ENCODE results near the gene PRKAR1B. TPM values are rescaled to one million over a fixed set of nuclear protein-coding genes. Genes with fewer than 3 reads are reported as not detected.

PRKAR1B gene
- total RNA-seq, 2 experiments from 2014 or later: 48.7 to 49.9 TPM

DNA sequence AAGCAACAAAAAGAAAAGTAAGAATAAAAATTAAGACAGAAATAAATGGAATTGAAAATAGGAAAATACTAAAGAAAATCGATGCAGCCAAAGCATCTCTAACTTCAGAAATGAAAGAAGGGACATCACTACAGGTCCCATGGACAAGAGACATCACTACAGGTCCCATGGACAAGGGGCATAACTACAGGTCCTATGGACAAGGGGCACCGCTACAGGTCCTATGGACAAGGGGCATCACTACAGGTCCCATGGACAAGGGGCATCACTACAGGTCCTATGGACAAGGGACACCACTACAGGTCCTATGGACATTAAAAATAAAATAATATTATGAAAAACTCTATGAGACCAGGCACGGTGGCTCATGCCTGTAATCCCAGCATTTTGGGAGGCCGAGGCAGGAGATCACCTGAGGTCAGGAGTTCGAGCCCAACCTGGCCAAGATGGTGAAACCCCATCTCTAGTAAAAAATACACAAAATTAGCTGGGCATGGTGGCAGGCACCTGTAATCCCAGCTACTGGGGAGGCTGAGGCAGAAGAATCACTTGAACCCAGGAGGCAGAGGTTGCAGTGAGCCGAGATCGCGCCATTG, 101.6 kb downstream of the PRKAR1B start:
- no peak for ATAC-seq
- no peak overlapping the region for H3K4me3 Mint-ChIP-seq
- ChIA-PET POLR2A (interaction anchor here (1.5 kb wide), 1 partner anchor 14 kb away, joined by 5 read pairs; no protein-coding TSS in a partner anchor), CTCF (interaction anchor here (1.5 kb wide), 1 partner anchor 8 kb away, joined by 3 read pairs; no protein-coding TSS in a partner anchor)
- TF ChIP-seq CTCF (IDR thresholded peaks at IDR 0.05): no peak
- DNase-seq: no peak
- peaks cover 42% of the 10 kb centered on the region for H3K9me3 Mint-ChIP-seq
- peaks cover 47% of the 10 kb centered on the region for H3K36me3 Mint-ChIP-seq (ENCODE audit: low read depth)
- intact Hi-C loops (cut with micrococcal nuclease): no loop called here
- H3K27me3 Mint-ChIP-seq: no peaks in the 10 kb centered on the region
- peaks cover 15% of the 10 kb centered on the region for H3K4me1 Mint-ChIP-seq (ENCODE audit: low read depth)
- no peak overlapping the region for H3K27ac Mint-ChIP-seq

GRCh38 chr7:623464-623863, 103.6 kb downstream of the PRKAR1B start:
- Mint-ChIP-seq H3K36me3 (ENCODE audit: low read depth) (peaks cover 63% of the 10 kb centered on the region), H3K4me3 (no peak overlapping the region), H3K4me1 (ENCODE audit: low read depth) (peaks cover 34% of the 10 kb centered on the region), H3K27ac (no peak overlapping the region), H3K9me3 (peaks cover 51% of the 10 kb centered on the region), H3K27me3 (no peaks in the 10 kb centered on the region)
- no peak for TF ChIP-seq CTCF (IDR thresholded peaks at IDR 0.05)
- CTCF ChIA-PET: no interaction called here
- intact Hi-C loops (cut with micrococcal nuclease): no loop called here
- ATAC-seq (no peak), DNase-seq (no peak)
- POLR2A ChIA-PET: no interaction called here

- ATAC-seq (no peak), DNase-seq (no peak)
- Mint-ChIP-seq H3K27me3 (no peaks in the 10 kb centered on the region), H3K27ac (peak overlapping the region; percentile 100), H3K4me3 (no peak overlapping the region), H3K36me3 (ENCODE audit: low read depth) (peaks cover 72% of the 10 kb centered on the region), H3K4me1 (ENCODE audit: low read depth) (peaks cover 44% of the 10 kb centered on the region), H3K9me3 (peaks cover 51% of the 10 kb centered on the region)
- intact Hi-C loops (cut with micrococcal nuclease): no loop called here
- no peak for TF ChIP-seq CTCF (IDR thresholded peaks at IDR 0.05)
- ChIA-PET POLR2A (interaction anchor here (9.5 kb wide), 1 partner anchor 19 kb away, joined by 116 read pairs; no protein-coding TSS in a partner anchor), CTCF (interaction anchor here (1.1 kb wide), 1 partner anchor 288 kb away, joined by 3 read pairs; no protein-coding TSS in a partner anchor)
Observed at GRCh38 chr7:621572-622285, 105.4 kb downstream of the PRKAR1B start.

DNA sequence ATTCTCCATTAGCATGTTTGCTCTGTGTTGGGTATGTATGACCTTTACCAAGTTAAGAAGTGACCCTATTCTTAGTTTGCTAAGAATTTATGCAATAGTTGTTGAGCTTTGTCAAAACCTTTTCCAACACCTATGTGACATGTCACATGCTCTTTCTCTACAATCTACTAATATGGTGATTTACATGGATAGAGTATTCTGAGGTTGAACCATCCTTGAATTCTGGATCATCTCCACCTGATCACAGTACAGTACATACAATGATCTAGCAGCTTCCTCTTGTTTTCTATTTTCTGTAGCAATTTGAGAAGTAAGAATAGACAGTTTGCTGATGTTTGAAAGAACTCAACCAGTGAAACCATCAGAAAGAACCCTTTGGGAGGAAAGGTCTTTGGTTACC, 106.2 kb downstream of the PRKAR1B start:
- H3K4me3 Mint-ChIP-seq: no peak overlapping the region
- no peak for ATAC-seq

More for the DNA sequence above, 106.2 kb downstream of the PRKAR1B start:
- Mint-ChIP-seq H3K4me1 (ENCODE audit: low read depth) (peaks cover 44% of the 10 kb centered on the region), H3K27me3 (no peaks in the 10 kb centered on the region), H3K27ac (peak overlapping the region; percentile 100), H3K36me3 (ENCODE audit: low read depth) (peaks cover 77% of the 10 kb centered on the region), H3K9me3 (peaks cover 48% of the 10 kb centered on the region)
- no peak for TF ChIP-seq CTCF (IDR thresholded peaks at IDR 0.05)
- ChIA-PET POLR2A (interaction anchor here (9.5 kb wide), 1 partner anchor 18 kb away, joined by 116 read pairs; no protein-coding TSS in a partner anchor), CTCF (interaction anchor here (1.1 kb wide), 1 partner anchor 288 kb away, joined by 3 read pairs; no protein-coding TSS in a partner anchor)
- DNase-seq: no peak
- intact Hi-C loops (cut with micrococcal nuclease): no loop called here
